Endodermal cell (in vitro differentiated cells): ENCODE data around the gene CD6. TPM values are rescaled to one million over a fixed set of nuclear protein-coding genes. Genes with fewer than 3 reads are reported as not detected.

Source experiments
- DNase-seq: peaks from one replicate; pipeline ENCODE4 v3.0.0-alpha.2; 2017
- H3K27ac ChIP-seq: 2 replicates; pipeline ENCODE4 v1.5.1; 2013; ENCODE audit warnings: mild to moderate bottlenecking, low read depth, low read length, moderate library complexity
- H3K27me3 ChIP-seq: 2 replicates; pipeline ENCODE4 v1.6.1; 2013; ENCODE audit warnings: mild to moderate bottlenecking, low read length, moderate library complexity; ENCODE audit not compliant: insufficient read depth, control insufficient read depth, poor library complexity, severe bottlenecking
- H3K36me3 ChIP-seq: 2 replicates; pipeline ENCODE4 v1.7.0; 2013; ENCODE audit warnings: mild to moderate bottlenecking, low read length, moderate library complexity; ENCODE audit not compliant: control insufficient read depth, insufficient read depth
- H3K4me1 ChIP-seq: one replicate; pipeline ENCODE4 v1.7.0; 2013; ENCODE audit warnings: low read length; ENCODE audit not compliant: control insufficient read depth, insufficient read depth
- H3K4me3 ChIP-seq: 2 replicates; pipeline ENCODE4 v1.5.1; 2013; ENCODE audit warnings: mild to moderate bottlenecking, low read length, moderate library complexity
- H3K9ac ChIP-seq: 2 replicates; pipeline ENCODE4 v1.6.1; 2013; ENCODE audit warnings: mild to moderate bottlenecking, low read length, moderate library complexity; ENCODE audit not compliant: poor library complexity, severe bottlenecking; ENCODE audit errors: extremely low read depth
- H3K9me3 ChIP-seq: 2 replicates; pipeline ENCODE4 v1.6.1; 2013; ENCODE audit warnings: mild to moderate bottlenecking, low read length, moderate library complexity; ENCODE audit not compliant: control insufficient read depth
- H3K27ac Mint-ChIP-seq: 2 replicates; pipeline ENCODE4 v1.8.0; 2020; ENCODE audit warnings: mixed read lengths
- H3K27me3 Mint-ChIP-seq: 2 replicates; pipeline ENCODE4 v1.8.0; 2021; ENCODE audit warnings: mild to moderate bottlenecking, mixed read lengths; ENCODE audit not compliant: insufficient read depth
- H3K36me3 Mint-ChIP-seq: 2 replicates; pipeline ENCODE4 v1.8.0; 2020; ENCODE audit warnings: low read depth, mixed read lengths
- H3K4me1 Mint-ChIP-seq: 2 replicates; pipeline ENCODE4 v1.8.0; 2020; ENCODE audit warnings: mixed read lengths
- H3K4me3 Mint-ChIP-seq: 2 replicates; pipeline ENCODE4 v1.8.0; 2020; ENCODE audit warnings: mild to moderate bottlenecking, moderate library complexity, mixed read lengths
- H3K9me3 Mint-ChIP-seq: 2 replicates; pipeline ENCODE4 v1.8.0; 2020; ENCODE audit warnings: mild to moderate bottlenecking, mixed read lengths
- CTCF ChIP-seq: fragments of 200-600 bp; sonication (generic); conservative IDR thresholded peaks from 2 replicates; pipeline ENCODE4 v1.5.0; 2021; ENCODE audit warnings: antibody characterized with exemption, mild to moderate bottlenecking
- WGBS, 2 experiments: methylation state at CpG; one replicate each; pipeline versions ENCODE4 v1.1.5 to v1.1.7; 2013; ENCODE audit warnings: missing lambda C conversion rate in 2 of 2, mixed read lengths in 1 of 2; ENCODE audit not compliant: insufficient coverage in 1 of 2, insufficient read length in 1 of 2; 5-methylcytosine and 5-hydroxymethylcytosine counted together
- total RNA-seq, 2 donors: library from RNA; stranded (reverse); fragmentation: NEBNext Ultra II Directional in 1 of 2; extraction: Animal tissue kit (Norgen Biotek cat#: 25700) in 1 of 2; gene quantifications; 2 replicates in 1 of 2; 3 replicates in 1 of 2; pipeline ENCODE4 v1.2.1, GENCODE V29; 2021

Gene CD6
- total RNA-seq, 2 donors from 2014 or later = 1.5 to 1.6 TPM

- Mint-ChIP-seq H3K9me3 (no peaks in the 10 kb centered on the region), H3K4me3 (no peak overlapping the region)
These were observed 34.3 kb upstream of the CD6 start for GRCh38 chr11:60937144-60937527.

GRCh38 chr11:60937811-60938210 is 33.7 kb upstream of the CD6 start:
- DNase-seq = no peak
- Histone ChIP-seq H3K9me3 (no peaks in the 10 kb centered on the region), H3K9ac (no peak overlapping the region), H3K27me3 (no peaks in the 10 kb centered on the region), H3K4me3 (no peak overlapping the region), H3K36me3 (no peaks in the 10 kb centered on the region), H3K4me1 (no peaks in the 10 kb centered on the region), H3K27ac (no peak overlapping the region)
- H3K4me1 Mint-ChIP-seq = peaks cover 2% of the 10 kb centered on the region
- peaks cover 11% of the 10 kb centered on the region for H3K36me3 Mint-ChIP-seq
- H3K27me3 Mint-ChIP-seq = no peaks in the 10 kb centered on the region
- no peak overlapping the region for H3K27ac Mint-ChIP-seq
- no peaks in the 10 kb centered on the region for H3K9me3 Mint-ChIP-seq
- 93 to 95% methylated on average over 6 to 8 of the region's 8 CpGs for WGBS, 2 experiments
- no peak overlapping the region for H3K4me3 Mint-ChIP-seq
- TF ChIP-seq CTCF = no peak

More at GRCh38 chr11:60937144-60937527, 34.3 kb upstream of the CD6 start:
- H3K36me3 Mint-ChIP-seq = peaks cover 13% of the 10 kb centered on the region
- H3K27ac Mint-ChIP-seq = no peak overlapping the region
- no peak for TF ChIP-seq CTCF
- Histone ChIP-seq H3K27me3 (no peaks in the 10 kb centered on the region), H3K27ac (no peak overlapping the region), H3K4me1 (no peaks in the 10 kb centered on the region), H3K9me3 (no peaks in the 10 kb centered on the region), H3K4me3 (no peak overlapping the region), H3K9ac (no peak overlapping the region), H3K36me3 (peaks cover 6% of the 10 kb centered on the region)
- peaks cover 2% of the 10 kb centered on the region for H3K4me1 Mint-ChIP-seq
- no peaks in the 10 kb centered on the region for H3K27me3 Mint-ChIP-seq
- WGBS, 2 experiments = 95 to 96% methylated on average over 4 to 12 of the region's 12 CpGs
- no peak for DNase-seq

- H3K27ac ChIP-seq = peak overlapping the region; percentile 44
- H3K27me3 ChIP-seq = no peaks in the 10 kb centered on the region
- no peaks in the 10 kb centered on the region for H3K36me3 ChIP-seq
- Mint-ChIP-seq H3K27me3 (no peaks in the 10 kb centered on the region), H3K4me3 (no peak overlapping the region), H3K36me3 (peaks cover 11% of the 10 kb centered on the region), H3K9me3 (no peaks in the 10 kb centered on the region), H3K27ac (no peak overlapping the region), H3K4me1 (peaks cover 2% of the 10 kb centered on the region)
- H3K4me3 ChIP-seq = no peak overlapping the region
- TF ChIP-seq CTCF = no peak
- no peaks in the 10 kb centered on the region for H3K9me3 ChIP-seq
- DNase-seq = no peak
- H3K4me1 ChIP-seq = no peaks in the 10 kb centered on the region
- 80 to 84% methylated on average over 9 of the region's 9 CpGs for WGBS, 2 experiments
- no peak overlapping the region for H3K9ac ChIP-seq
These were observed 33.0 kb upstream of the CD6 start for GRCh38 chr11:60938500-60938899.
